K562 (cell line): Measurements from ENCODE around the gene CHAMP1. TPM values are rescaled to one million over a fixed set of nuclear protein-coding genes. Genes with fewer than 3 reads are reported as not detected.

Experiments used
- ARID2 ChIP-seq: fragments of 450-650 bp; IDR thresholded peaks from 2 replicates; pipeline ENCODE4 v1.6.1; 2017; ENCODE audit warnings: antibody characterized with exemption, mild to moderate bottlenecking
- ATF1 ChIP-seq, 2 experiments: fragments of 450-650 bp in 1 of 2; IDR thresholded peaks; 2 replicates each; pipeline ENCODE4 v1.6.1; 2016; ENCODE audit warnings: missing compliant biosample characterization in 1 of 2, missing genetic modification characterization in 1 of 2
- CBFA2T3 ChIP-seq: fragments of 450-650 bp; IDR thresholded peaks from 2 replicates; pipeline ENCODE4 v1.6.1; 2017
- CHAMP1 ChIP-seq: fragments of 450-650 bp; IDR thresholded peaks from 2 replicates; pipeline ENCODE4 v1.6.1; 2016; ENCODE audit warnings: mild to moderate bottlenecking
- CSDE1 ChIP-seq, 2 experiments: fragments of 450-650 bp; IDR thresholded peaks; 2 replicates each; pipeline ENCODE4 v1.6.1; 2016; ENCODE audit warnings: mild to moderate bottlenecking in 1 of 2
- DEAF1 ChIP-seq: fragments of 450-650 bp; formaldehyde crosslinking; IDR thresholded peaks from 2 replicates; pipeline ENCODE4 v1.4.0; 2020; ENCODE audit warnings: mild to moderate bottlenecking, moderate library complexity
- EGR1 ChIP-seq: fragments of 450-650 bp; conservative IDR thresholded peaks from 2 replicates; pipeline ENCODE4 v1.6.1; 2017; ENCODE audit warnings: mild to moderate bottlenecking
- FOS ChIP-seq: IDR thresholded peaks from 3 replicates; pipeline ENCODE4 v1.6.1; 2011; ENCODE audit not compliant: insufficient read length; ENCODE audit errors: extremely low read depth
- FOXK1 ChIP-seq: sonication (generic); formaldehyde crosslinking; IDR thresholded peaks from 2 replicates; pipeline ENCODE4 v1.8.0; 2022; ENCODE audit warnings: missing genetic modification reagents, mild to moderate bottlenecking, borderline replicate concordance
- HLTF ChIP-seq: fragments of 450-650 bp; IDR thresholded peaks from 2 replicates; pipeline ENCODE4 v1.6.1; 2016
- IRF9 ChIP-seq: fragments of 450-650 bp; IDR thresholded peaks from 2 replicates; pipeline ENCODE4 v1.6.1; 2016; ENCODE audit warnings: missing biosample characterization, missing genetic modification characterization
- MYBL2 ChIP-seq, 2 experiments: fragments of 450-650 bp in 1 of 2; sonication (generic) in 1 of 2; formaldehyde crosslinking in 1 of 2; IDR thresholded peaks; 2 replicates each; pipeline versions ENCODE4 v1.6.1 to v1.8.1; 2017 to 2022; ENCODE audit warnings: borderline replicate concordance in 1 of 2, inconsistent platforms in 1 of 2, low read depth in 1 of 2, mild to moderate bottlenecking in 1 of 2, missing genetic modification reagents in 1 of 2, moderate library complexity in 1 of 2
- NFIC ChIP-seq: fragments of 450-650 bp; IDR thresholded peaks from 2 replicates; pipeline ENCODE4 v1.6.1; 2017; ENCODE audit warnings: mild to moderate bottlenecking, inconsistent platforms
- PKNOX1 ChIP-seq: fragments of 450-650 bp; IDR thresholded peaks from 2 replicates; pipeline ENCODE4 v1.6.1; 2016
- POLR2AphosphoS5 ChIP-seq: IDR thresholded peaks from 2 replicates; pipeline ENCODE4 v1.6.1; 2011; ENCODE audit warnings: mild to moderate bottlenecking, low read depth, low read length, moderate library complexity; ENCODE audit not compliant: control insufficient read depth, insufficient read depth
- RBM34 ChIP-seq: fragments of 200-400 bp; formaldehyde crosslinking; IDR thresholded peaks from 2 replicates; pipeline ENCODE4 v1.6.1; 2018; ENCODE audit warnings: low read length, borderline replicate concordance; ENCODE audit not compliant: insufficient read depth
- SMARCA4 ChIP-seq: fragments of 450-650 bp; IDR thresholded peaks from 2 replicates; pipeline ENCODE4 v1.6.1; 2016
- TAF7 ChIP-seq: fragments of 450-650 bp; IDR thresholded peaks from 2 replicates; pipeline ENCODE4 v1.6.1; 2016; ENCODE audit warnings: missing genetic modification characterization, missing compliant biosample characterization
- TEAD2 ChIP-seq: fragments of 450-650 bp; IDR thresholded peaks from 2 replicates; pipeline ENCODE4 v1.6.1; 2016; ENCODE audit warnings: missing genetic modification characterization, control low read depth, missing compliant biosample characterization
- ZNF224 ChIP-seq: sonication (generic); formaldehyde crosslinking; IDR thresholded peaks from 2 replicates; pipeline ENCODE4 v1.8.0; 2022; ENCODE audit warnings: mild to moderate bottlenecking, missing genetic modification reagents
- ZNF445 ChIP-seq: fragments of 250-450 bp; sonication (Bioruptor Pico); IDR thresholded peaks from 2 replicates; pipeline ENCODE4 v1.4.0; 2020; ENCODE audit warnings: low read depth, mild to moderate bottlenecking, moderate library complexity
- ZNF785 ChIP-seq: fragments of 250-450 bp; sonication (Bioruptor Pico); IDR thresholded peaks from 2 replicates; pipeline ENCODE4 v1.4.0; 2020; ENCODE audit warnings: mild to moderate bottlenecking
- polyA plus RNA-seq, 8 experiments: library from polyadenylated mRNA; depleted of rRNA in 4 of 8; stranded (reverse) in 5 of 8; unstranded in 3 of 8; fragments of >200 nt; fragmentation: Nextera tagmentation in 2 of 8; fragmentation: Illumina TruSeq in 1 of 8; extraction: Ambion mirVana in 2 of 8; extraction: Trizol in 1 of 8; gene quantifications; 2 replicates each; pipeline versions ENCODE4 v1.2.1 to v1.2.3, GENCODE V29; 2011 to 2014; ENCODE audit warnings: inconsistent platforms in 1 of 8, missing spikeins in 1 of 8
- total RNA-seq, 7 experiments: library from RNA; depleted of rRNA in 6 of 7; stranded (reverse); fragments of >200 nt in 6 of 7; fragmentation: Illumina TruSeq in 2 of 7; extraction: Trizol in 2 of 7; gene quantifications; 2 replicates each; pipeline versions ENCODE4 v1.2.1 to v1.2.3, GENCODE V29; 2011 to 2021; ENCODE audit warnings: low replicate concordance in 1 of 7

The CHAMP1 gene
- total and polyA plus RNA-seq, 9 of the 15 experiments (the other 6 are each of a cell fraction or from before 2014, with no cell fraction given), result 0.70 to 40.6 (median 15.3) TPM

- TF ChIP-seq CHAMP1, result no peak
- TF ChIP-seq SMARCA4, result no peak
- no peak for TF ChIP-seq CBFA2T3
- TF ChIP-seq DEAF1 (CRISPR knock-in tag), result no peak
- no peak for TF ChIP-seq FOXK1 (CRISPR knock-in tag)
- TF ChIP-seq CSDE1 (IDR thresholded peaks at IDR 0.05), result no peak
- TF ChIP-seq TAF7 (tag), result no peak
- no peak for TF ChIP-seq EGR1
- TF ChIP-seq FOS, result no peak
- no peak for TF ChIP-seq ZNF445
- no peak for TF ChIP-seq POLR2AphosphoS5
- peak; percentile 77 for TF ChIP-seq PKNOX1
- no peak for TF ChIP-seq HLTF
- no peak for TF ChIP-seq ZNF785
- peak; percentile 61 for TF ChIP-seq NFIC
- TF ChIP-seq ATF1 (CRISPR knock-in tag; IDR thresholded peaks at IDR 0.05), result no peak
- TF ChIP-seq ATF1 (tag; IDR thresholded peaks at IDR 0.05), result no peak
- no peak for TF ChIP-seq TEAD2
- no peak for TF ChIP-seq ARID2
- TF ChIP-seq IRF9, result no peak
- no peak for TF ChIP-seq RBM34
- TF ChIP-seq ZNF224 (CRISPR knock-in tag), result no peak
- no peak for TF ChIP-seq MYBL2 (IDR thresholded peaks at IDR 0.05; ENCODE audit: low read depth)
- no peak for TF ChIP-seq MYBL2 (CRISPR knock-in tag; IDR thresholded peaks at IDR 0.05; ENCODE audit: borderline replicate concordance)
Observed at GRCh38 chr13:114313061-114313860, 1.0 kb upstream of the CHAMP1 start (continued).
